ENCODE measurements around the gene MACROH2A2. TPM values are rescaled to one million over a fixed set of nuclear protein-coding genes. Genes with fewer than 3 reads are reported as not detected.
"Not testable (repeated sequence)": the region's sequence is repeated elsewhere in the genome, so short reads cannot be mapped to it uniquely, and the experiment has no call there.

Gene MACROH2A2
- total RNA-seq, 1 donor from 2014 or later: 17.9 TPM

- Histone ChIP-seq H3K4me3 (no peak overlapping the region), H3K36me3 (peaks cover 12% of the 10 kb centered on the region), H3K27ac (replicated peaks) (no peak overlapping the region), H3K9me3 (replicated peaks) (no peaks in the 10 kb centered on the region), H3K27me3 (ENCODE audit: low read depth) (no peaks in the 10 kb centered on the region), H3K4me1 (no peaks in the 10 kb centered on the region)
- DNase-seq: no peak
- TF ChIP-seq CTCF (IDR thresholded peaks at IDR 0.05; ENCODE audit: borderline replicate concordance): no peak
- intact Hi-C loops (cut with micrococcal nuclease): no loop called here
Measured at GRCh38 chr10:70078329-70078728, 25.7 kb downstream of the MACROH2A2 start.

GRCh38 chr10:70078937-70079336 lies 26.3 kb downstream of the MACROH2A2 start:
- no peaks in the 10 kb centered on the region for H3K4me1 ChIP-seq

GRCh38 chr10:70080789-70081188 lies 28.1 kb downstream of the MACROH2A2 start:
- H3K27me3 ChIP-seq (ENCODE audit: low read depth); H3K36me3 ChIP-seq; DNase-seq; H3K4me3 ChIP-seq; H3K4me1 ChIP-seq; H3K9me3 ChIP-seq (replicated peaks); intact Hi-C loops (cut with micrococcal nuclease); H3K27ac ChIP-seq (replicated peaks): not testable (repeated sequence)

More at GRCh38 chr10:70078937-70079336, 26.3 kb downstream of the MACROH2A2 start:
- DNase-seq: no peak
- no peak for TF ChIP-seq CTCF (IDR thresholded peaks at IDR 0.05; ENCODE audit: borderline replicate concordance)
- H3K36me3 ChIP-seq: peaks cover 12% of the 10 kb centered on the region
- H3K9me3 ChIP-seq (replicated peaks): no peaks in the 10 kb centered on the region
- no peak overlapping the region for H3K27ac ChIP-seq (replicated peaks)
- H3K27me3 ChIP-seq (ENCODE audit: low read depth): no peaks in the 10 kb centered on the region
- intact Hi-C loops (cut with micrococcal nuclease): no loop called here
- H3K4me3 ChIP-seq: no peak overlapping the region

- no peak for TF ChIP-seq CTCF (IDR thresholded peaks at IDR 0.05; ENCODE audit: borderline replicate concordance)
- Histone ChIP-seq H3K9me3 (replicated peaks) (no peaks in the 10 kb centered on the region), H3K27me3 (ENCODE audit: low read depth) (no peaks in the 10 kb centered on the region), H3K36me3 (no peaks in the 10 kb centered on the region), H3K4me1 (no peaks in the 10 kb centered on the region), H3K27ac (replicated peaks) (no peak overlapping the region), H3K4me3 (no peak overlapping the region)
- intact Hi-C loops (cut with micrococcal nuclease): no loop called here
- DNase-seq: no peak
Measured at GRCh38 chr10:70084189-70084588, 31.5 kb downstream of the MACROH2A2 start.

GRCh38 chr10:70085975-70086613 lies 33.4 kb downstream of the MACROH2A2 start:
- no peak for DNase-seq
- no peak overlapping the region for H3K4me3 ChIP-seq
- intact Hi-C loops (cut with micrococcal nuclease): no loop called here

More at GRCh38 chr10:70085975-70086613, 33.4 kb downstream of the MACROH2A2 start:
- H3K36me3 ChIP-seq: peaks cover 9% of the 10 kb centered on the region
- no peak overlapping the region for H3K27ac ChIP-seq (replicated peaks)
- H3K9me3 ChIP-seq (replicated peaks): no peaks in the 10 kb centered on the region
- H3K27me3 ChIP-seq (ENCODE audit: low read depth): no peaks in the 10 kb centered on the region
- TF ChIP-seq CTCF (IDR thresholded peaks at IDR 0.05; ENCODE audit: borderline replicate concordance): no peak
- H3K4me1 ChIP-seq: no peaks in the 10 kb centered on the region

Measured in left ventricle myocardium inferior (tissue), 1 donor.